Lung (tissue), 12 donors: Measurements from ENCODE around the gene JMJD1C. TPM values are rescaled to one million over a fixed set of nuclear protein-coding genes. Genes with fewer than 3 reads are reported as not detected.
"Not testable (repeated sequence)": the region's sequence is repeated elsewhere in the genome, so short reads cannot be mapped to it uniquely, and the experiment has no call there.

Experiments used
- ATAC-seq: fragments of 200-7000 bp; cut with Tn5 transposase; one replicate; pipeline ENCODE4 v1.9.1; 2020; ENCODE audit warnings: moderate number of reproducible peaks; ENCODE audit not compliant: insufficient read depth, low FRiP score
- DNase-seq, 3 donors: peaks; one replicate each; pipeline ENCODE4 v3.0.0-alpha.2; 2013 to 2017
- H3K27ac ChIP-seq, 2 donors: one replicate each; pipeline ENCODE4 v1.5.1; 2013; ENCODE audit warnings: mild to moderate bottlenecking in 2 of 2, moderate library complexity in 2 of 2, control low read depth in 1 of 2, inconsistent platforms in 1 of 2, low read depth in 1 of 2, low read length in 1 of 2
- H3K27me3 ChIP-seq, 3 donors: one replicate each; pipeline ENCODE4 v1.5.1; 2013; ENCODE audit warnings: low read length in 2 of 3; ENCODE audit not compliant: control insufficient read depth in 3 of 3, insufficient read depth in 3 of 3
- H3K36me3 ChIP-seq, 4 donors: one replicate each; pipeline ENCODE4 v1.5.1; 2013; ENCODE audit warnings: low read length in 4 of 4, mild to moderate bottlenecking in 1 of 4, moderate library complexity in 1 of 4; ENCODE audit not compliant: control insufficient read depth in 4 of 4, insufficient read depth in 4 of 4
- H3K4me1 ChIP-seq, 5 donors: one replicate each; pipeline ENCODE4 v1.5.1; 2013; ENCODE audit warnings: low read length in 5 of 5, mild to moderate bottlenecking in 2 of 5, moderate library complexity in 1 of 5; ENCODE audit not compliant: control insufficient read depth in 5 of 5, insufficient read depth in 5 of 5
- H3K4me3 ChIP-seq: one replicate; pipeline ENCODE4 v1.5.1; 2013; ENCODE audit warnings: mild to moderate bottlenecking, control low read depth, moderate library complexity
- H3K9ac ChIP-seq, 2 donors: one replicate each; pipeline ENCODE4 v1.5.1; 2013; ENCODE audit warnings: low read length in 2 of 2, control low read depth in 1 of 2; ENCODE audit not compliant: insufficient read depth in 1 of 2
- H3K9me3 ChIP-seq, 4 donors: one replicate each; pipeline ENCODE4 v1.5.1; 2013; ENCODE audit warnings: low read length in 3 of 4, mild to moderate bottlenecking in 1 of 4, moderate library complexity in 1 of 4; ENCODE audit not compliant: control insufficient read depth in 4 of 4, insufficient read depth in 3 of 4
- CTCF ChIP-seq: IDR thresholded peaks from 2 replicates; pipeline ENCODE4 v1.5.1; 2012; ENCODE audit warnings: mild to moderate bottlenecking; ENCODE audit errors: control extremely low read depth, extremely low read depth
- WGBS, 2 donors: extraction: QIAGEN DNeasy Blood & Tissue Kit; methylation state at CpG; one replicate each; pipeline ENCODE4 v1.1.7; 2013; 5-methylcytosine and 5-hydroxymethylcytosine counted together
- polyA plus RNA-seq, 2 donors: library from polyadenylated mRNA; stranded (reverse); fragments of 200-250 nt; gene quantifications; one replicate each; pipeline ENCODE4 v1.2.1, GENCODE V29; 2013
- total RNA-seq, 2 donors: library from RNA; depleted of rRNA in 1 of 2; stranded (reverse); fragments of >200 nt in 1 of 2; gene quantifications; one replicate each; pipeline ENCODE4 v1.2.1, GENCODE V29; 2014 to 2021
- donor health status: control.
- donor health status: control.
- donor health status: Bipolar disorder and iron deficiency.
- donor health status: healthy.
- donor health status: DM: yes; HTN: yes; CAD: no.

JMJD1C gene
- total and polyA plus RNA-seq, 4 donors: 30.5 to 233 (median 71.2) TPM

GRCh38 chr10:63383141-63383540 is 82.6 kb downstream of the JMJD1C start:
- ATAC-seq: no peak
- Histone ChIP-seq H3K27ac (no peak overlapping the region), H3K4me1 (peaks cover 0 to 8% (median 0%) of the 10 kb centered on the region in 5 donors), H3K9ac (no peak overlapping the region), H3K27me3 (no peaks in the 10 kb centered on the region), H3K36me3 (peaks cover 0 to 3% (median 0%) of the 10 kb centered on the region in 4 donors), H3K9me3 (no peaks in the 10 kb centered on the region), H3K4me3 (no peak overlapping the region)
- WGBS, 2 donors: 36 to 97% methylated on average over 1 of the region's 1 CpG
- no peak for TF ChIP-seq CTCF
- no peak for DNase-seq

- 86 to 87% methylated on average over 4 of the region's 4 CpGs for WGBS, 2 donors
- Histone ChIP-seq H3K27me3 (no peaks in the 10 kb centered on the region), H3K9me3 (no peaks in the 10 kb centered on the region), H3K4me1 (peaks cover 0 to 8% (median 0%) of the 10 kb centered on the region in 5 donors), H3K9ac (no peak overlapping the region), H3K36me3 (peaks cover 0 to 4% (median 1%) of the 10 kb centered on the region in 4 donors), H3K4me3 (no peak overlapping the region), H3K27ac (no peak overlapping the region)
- no peak for TF ChIP-seq CTCF
- DNase-seq (peak in 1 of 3 donors; percentile 17), ATAC-seq (no peak)
These were observed 83.7 kb downstream of the JMJD1C start for GRCh38 chr10:63382066-63382465.

- not testable (repeated sequence) for H3K4me1 ChIP-seq, H3K27ac ChIP-seq, H3K27me3 ChIP-seq, ATAC-seq, DNase-seq, H3K9ac ChIP-seq, H3K4me3 ChIP-seq, H3K36me3 ChIP-seq, H3K9me3 ChIP-seq
- WGBS, 2 donors: 84 to 86% methylated on average over 6 of the region's 6 CpGs
These were observed 88.5 kb downstream of the JMJD1C start for GRCh38 chr10:63377305-63377661.

GRCh38 chr10:63376560-63377304 is 89.0 kb downstream of the JMJD1C start:
- Histone ChIP-seq H3K4me3 (no peak overlapping the region), H3K27ac (no peak overlapping the region), H3K27me3 (no peaks in the 10 kb centered on the region), H3K9me3 (no peaks in the 10 kb centered on the region), H3K36me3 (peaks cover 0 to 4% (median 1%) of the 10 kb centered on the region in 4 donors), H3K9ac (no peak overlapping the region), H3K4me1 (peaks cover 0 to 4% (median 0%) of the 10 kb centered on the region in 5 donors)
- no peak for TF ChIP-seq CTCF
- DNase-seq (no peak), ATAC-seq (no peak)
- WGBS, 2 donors: 59 to 75% methylated on average over 4 of the region's 4 CpGs
